Measurements from ENCODE around the gene STK4. TPM values are rescaled to one million over a fixed set of nuclear protein-coding genes. Genes with fewer than 3 reads are reported as not detected.

The STK4 gene
- total and polyA plus RNA-seq, 3 donors from 2014 or later, result 24.9 to 42.7 (median 39.6) TPM

DNA sequence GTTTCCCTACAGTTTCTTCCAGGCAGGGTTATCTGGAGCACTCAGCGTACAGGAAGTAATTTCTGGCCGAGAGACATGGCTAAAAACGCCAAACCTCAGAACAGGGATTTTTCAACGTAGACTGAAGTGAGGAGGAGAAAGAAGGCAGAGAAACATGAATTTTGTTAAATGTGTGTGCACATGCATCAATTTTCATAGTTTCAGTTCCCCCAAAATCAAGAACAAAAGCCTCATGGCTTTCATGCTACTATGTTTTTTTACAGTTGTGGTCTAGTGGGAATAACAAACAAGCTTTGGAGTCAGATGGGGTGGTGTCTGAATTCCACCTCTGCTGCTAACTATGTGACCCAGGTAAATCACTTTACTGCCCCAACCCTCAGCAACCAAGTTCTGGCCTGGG, 11.0 kb upstream of the STK4 start:
- no peaks in the 10 kb centered on the region for H3K9me3 ChIP-seq
- no peak for DNase-seq
- no peak overlapping the region for H3K4me3 ChIP-seq
- intact Hi-C loops (cut with DNase I; ENCODE audit: low total_unique reads), result no loop called here
- H3K27ac ChIP-seq, result no peak overlapping the region
- no peaks in the 10 kb centered on the region for H3K27me3 ChIP-seq
- WGBS, 2 donors, result 74 to 88% methylated on average over 4 of the region's 4 CpGs
- peaks cover 13% of the 10 kb centered on the region for H3K4me1 ChIP-seq
- no peaks in the 10 kb centered on the region for H3K36me3 ChIP-seq (ENCODE audit: low read depth, missing control alignments)
- no peak for TF ChIP-seq CTCF (IDR thresholded peaks at IDR 0.05)
- TF ChIP-seq POLR2A (IDR thresholded peaks at IDR 0.05), result no peak

- WGBS, 2 donors, result 86 to 97% methylated on average over 3 of the region's 3 CpGs
- Histone ChIP-seq H3K36me3 (ENCODE audit: low read depth, missing control alignments) (no peaks in the 10 kb centered on the region), H3K27me3 (no peaks in the 10 kb centered on the region), H3K4me1 (peaks cover 19% of the 10 kb centered on the region), H3K27ac (no peak overlapping the region), H3K4me3 (no peak overlapping the region), H3K9me3 (no peaks in the 10 kb centered on the region)
- intact Hi-C loops (cut with DNase I; ENCODE audit: low total_unique reads), result no loop called here
- TF ChIP-seq CTCF (IDR thresholded peaks at IDR 0.05), result no peak
- TF ChIP-seq POLR2A (IDR thresholded peaks at IDR 0.05), result no peak
- DNase-seq, result no peak
These were observed 9.9 kb upstream of the STK4 start for GRCh38 chr20:44956410-44956809.

DNA sequence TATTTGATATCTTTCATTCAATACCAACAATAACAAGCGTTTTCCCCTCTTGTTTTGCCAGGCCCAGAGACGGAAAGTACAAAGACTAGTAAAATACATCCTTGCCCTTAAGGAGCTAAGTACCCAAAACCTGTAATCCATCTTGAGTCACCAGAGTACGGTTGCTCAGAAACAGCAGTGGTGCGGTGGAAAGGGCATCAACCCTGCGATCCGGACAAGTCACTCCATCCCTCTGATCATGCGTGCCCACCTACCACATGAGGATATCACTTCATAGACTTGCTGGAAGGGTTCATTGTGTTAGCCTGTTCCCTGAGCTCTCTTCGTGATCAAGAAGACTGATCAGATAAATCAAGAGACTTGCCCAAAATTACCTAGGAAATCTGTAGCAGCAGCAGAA, 8.0 kb upstream of the STK4 start:
- no peaks in the 10 kb centered on the region for H3K36me3 ChIP-seq (ENCODE audit: low read depth, missing control alignments)
- H3K4me3 ChIP-seq, result no peak overlapping the region
- no peaks in the 10 kb centered on the region for H3K9me3 ChIP-seq
- H3K27me3 ChIP-seq, result no peaks in the 10 kb centered on the region
- H3K27ac ChIP-seq, result no peak overlapping the region
- peaks cover 19% of the 10 kb centered on the region for H3K4me1 ChIP-seq
- DNase-seq, result no peak
- WGBS, 2 donors, result 82 to 84% methylated on average over 8 of the region's 8 CpGs
- TF ChIP-seq CTCF (IDR thresholded peaks at IDR 0.05), result no peak
- no peak for TF ChIP-seq POLR2A (IDR thresholded peaks at IDR 0.05)
- intact Hi-C loops (cut with DNase I; ENCODE audit: low total_unique reads), result no loop called here

DNA sequence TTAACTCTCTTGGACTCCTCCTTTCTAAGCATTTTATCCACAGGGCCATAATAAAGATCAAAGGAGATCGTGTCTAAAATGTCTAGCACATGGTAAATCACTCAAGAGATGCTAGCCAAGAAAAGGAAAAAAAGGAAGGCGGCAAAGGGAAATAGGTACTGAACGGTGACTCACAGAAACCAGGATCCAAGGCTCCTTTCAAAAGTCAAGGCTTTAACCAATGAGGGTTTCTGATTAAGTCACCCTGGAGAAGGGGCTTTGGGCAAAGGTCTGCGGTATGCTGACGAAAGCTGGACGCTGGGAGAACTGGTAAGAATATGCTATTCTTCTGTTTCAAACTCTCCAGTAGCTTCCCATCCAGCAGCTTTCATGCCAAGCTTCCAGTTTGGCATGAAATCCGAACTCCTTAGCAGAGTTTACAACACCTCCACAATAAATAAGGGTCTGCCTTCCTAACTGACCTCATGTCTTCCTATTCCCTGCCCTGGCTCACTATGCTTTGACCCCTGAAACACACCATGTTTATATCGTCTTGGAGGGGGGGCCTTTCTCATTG, 7.2 kb upstream of the STK4 start:
- TF ChIP-seq POLR2A (IDR thresholded peaks at IDR 0.05) (no peak), CTCF (IDR thresholded peaks at IDR 0.05) (no peak)
- no peaks in the 10 kb centered on the region for H3K36me3 ChIP-seq (ENCODE audit: low read depth, missing control alignments)
- whole genome bisulfite sequencing, 2 donors, result 7 to 12% methylated on average over 8 of the region's 8 CpGs
- peak overlapping the region in 1 of 2 donors; percentile 90 for H3K27ac ChIP-seq
- no peaks in the 10 kb centered on the region for H3K27me3 ChIP-seq
- peaks cover 19% of the 10 kb centered on the region for H3K4me1 ChIP-seq
- H3K9me3 ChIP-seq, result no peaks in the 10 kb centered on the region
- peak overlapping the region; percentile 88 to 89 for H3K4me3 ChIP-seq
- intact Hi-C loops (cut with DNase I; ENCODE audit: low total_unique reads), result no loop called here
- DNase-seq, result no peak

DNA sequence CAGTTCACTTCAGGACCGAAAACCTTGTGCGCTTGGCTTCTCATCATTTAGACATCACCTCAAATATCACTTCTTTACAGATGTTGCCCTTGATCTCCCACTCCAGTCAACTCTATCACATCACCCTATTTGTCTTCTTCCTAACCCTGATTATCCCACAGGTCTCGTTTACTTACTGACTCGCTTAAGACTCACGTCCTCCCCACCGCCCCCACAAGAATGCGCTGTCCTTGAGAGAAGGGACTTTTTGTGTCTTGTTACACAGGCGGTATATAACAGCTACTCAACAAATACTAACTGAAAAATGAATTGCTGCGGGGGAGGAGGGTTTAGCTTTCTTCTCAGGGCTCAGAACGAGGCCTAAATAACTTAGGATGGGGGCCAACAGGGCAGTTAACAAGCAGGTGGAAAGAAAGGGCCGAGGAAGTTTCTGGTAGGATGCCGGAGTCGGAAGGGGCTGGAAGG, 6.6 kb upstream of the STK4 start:
- DNase-seq, result peak; percentile 59
- peaks cover 19% of the 10 kb centered on the region for H3K4me1 ChIP-seq
- H3K9me3 ChIP-seq, result no peaks in the 10 kb centered on the region
- H3K27ac ChIP-seq, result peak overlapping the region; percentile 85 to 90
- 2 to 3% methylated on average over 13 of the region's 13 CpGs for WGBS, 2 donors
- no peaks in the 10 kb centered on the region for H3K36me3 ChIP-seq (ENCODE audit: low read depth, missing control alignments)
- peak overlapping the region; percentile 88 to 89 for H3K4me3 ChIP-seq
- no peaks in the 10 kb centered on the region for H3K27me3 ChIP-seq
- intact Hi-C loops (cut with DNase I; ENCODE audit: low total_unique reads), result no loop called here
- TF ChIP-seq POLR2A (IDR thresholded peaks at IDR 0.05) (no peak), CTCF (IDR thresholded peaks at IDR 0.05) (no peak)

Data from testis (tissue), 3 donors.